Stimulated activated naive CD8-positive, alpha-beta T cell treated with anti-CD3 and anti-CD28 coated beads, Interleukin-15, Interleukin-2, amounts not matched to agents 100 U/mL and 50 U/mL, for 24 hours (primary cell): ENCODE results near the gene CNST.
"Not testable (repeated sequence)": the region's sequence is repeated elsewhere in the genome, so short reads cannot be mapped to it uniquely, and the experiment has no call there.

Source experiments
- ATAC-seq: fragments of 150-1000 bp; cut with Tn5 transposase; one replicate; pipeline ENCODE4 v1.10.0; 2021
- DNase-seq: peaks from one replicate; pipeline ENCODE4 v3.0.0; 2021

CNST gene

DNA sequence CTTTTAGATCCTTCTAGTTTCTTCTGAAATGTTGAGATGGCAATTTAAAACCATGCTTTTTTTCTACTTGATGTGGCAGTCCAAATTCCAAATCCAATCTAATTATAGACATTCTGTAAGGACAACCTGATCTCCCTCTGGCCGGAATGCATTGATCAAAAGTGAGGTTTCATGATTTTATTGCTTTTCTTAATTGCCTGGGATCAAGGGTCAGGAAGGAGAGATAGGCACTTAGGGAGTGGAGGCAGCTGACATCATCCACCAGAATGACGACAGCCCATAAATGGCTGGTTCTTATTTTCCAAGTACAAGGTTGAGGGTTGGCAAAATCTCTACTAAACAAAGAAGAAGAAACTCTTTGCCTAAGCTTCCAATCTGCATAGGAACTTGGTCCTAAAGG is 111.6 kb downstream of the CNST start:
- ATAC-seq (no peak), DNase-seq (no peak)

DNA sequence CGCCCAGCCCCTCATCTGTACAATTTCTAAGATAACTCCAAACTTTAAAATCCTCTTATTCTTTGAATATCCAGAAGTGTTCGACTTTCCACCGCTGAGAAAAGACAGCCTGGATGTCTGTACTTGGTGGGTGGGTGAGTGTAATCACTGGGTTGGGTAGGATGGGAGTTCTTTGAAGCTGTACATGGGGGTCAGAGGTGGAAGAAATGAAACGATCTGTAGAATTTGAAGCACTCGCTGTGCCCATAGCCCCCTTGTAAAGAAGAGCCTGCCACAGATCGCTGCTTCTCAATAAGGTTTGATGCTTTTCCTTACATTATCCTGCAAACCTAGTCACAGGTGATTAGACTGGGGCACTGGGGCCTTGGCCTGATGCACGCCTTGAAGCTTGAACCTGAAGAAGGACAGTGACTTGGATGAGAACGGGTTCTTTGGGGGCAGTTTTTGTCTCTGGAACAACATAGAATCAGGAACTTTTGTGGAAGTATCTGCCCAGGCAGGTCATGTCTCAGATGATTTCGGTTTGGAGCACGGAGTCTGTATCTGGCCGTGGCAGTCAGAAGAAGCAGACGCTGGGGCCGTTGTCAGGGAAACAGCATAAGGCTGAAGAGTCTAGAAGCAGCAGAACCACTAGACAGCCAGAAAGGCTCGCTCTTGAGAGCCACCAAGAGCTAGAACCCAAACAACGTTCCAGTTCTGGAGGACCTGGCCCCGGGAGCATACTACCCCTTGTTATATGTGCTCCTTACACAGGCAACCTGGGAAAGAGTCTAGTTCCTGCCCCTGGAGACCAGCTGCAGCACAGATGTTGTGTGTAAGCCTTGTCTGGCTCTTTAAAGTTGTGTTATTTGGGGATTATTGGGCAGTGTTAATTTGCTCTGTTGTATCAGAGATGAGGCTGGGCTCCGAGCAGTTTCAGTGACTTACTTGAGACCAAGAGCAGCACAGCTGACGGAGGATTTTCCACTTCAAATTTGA is 112.8 kb downstream of the CNST start:
- DNase-seq (no peak), ATAC-seq (peak; percentile 14)

DNA sequence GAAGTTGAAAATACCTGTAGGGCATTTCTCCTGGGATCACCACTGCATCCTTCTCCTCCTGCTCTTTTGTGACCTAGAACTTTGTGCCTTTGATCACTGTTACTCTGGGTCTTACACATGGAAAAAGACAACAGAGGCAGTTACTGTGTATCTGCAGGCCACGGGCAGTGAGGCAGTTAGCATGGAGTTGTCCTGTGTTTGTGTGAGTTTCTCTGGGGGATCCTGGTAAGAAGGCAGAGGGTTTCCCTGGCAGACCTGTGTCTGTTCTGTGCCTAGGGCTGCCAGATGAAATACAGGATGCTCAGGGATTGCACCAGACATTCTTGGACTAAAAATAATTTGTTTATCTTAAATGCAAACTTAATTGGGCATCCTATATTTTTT is 113.5 kb downstream of the CNST start:
- no peak for DNase-seq
- ATAC-seq = no peak

DNA sequence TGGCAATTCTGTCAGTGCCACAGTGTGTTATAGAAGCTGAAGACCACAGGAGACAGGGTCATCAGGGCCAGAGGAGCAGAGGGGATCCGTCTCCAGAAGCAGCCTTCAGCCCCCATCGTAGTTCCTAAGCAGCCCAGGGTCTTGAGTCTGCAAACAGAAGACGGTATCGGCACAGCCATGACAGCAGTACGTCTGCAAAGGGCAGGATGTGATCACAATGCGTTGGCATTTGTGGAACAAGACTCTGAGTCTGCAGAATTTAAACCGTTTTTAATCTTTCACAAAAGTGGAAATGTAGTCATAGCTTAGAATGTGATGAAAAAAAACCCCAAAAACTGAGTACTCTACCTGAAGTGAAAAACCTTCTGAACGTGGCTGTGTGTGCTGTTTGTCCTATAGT is 113.9 kb downstream of the CNST start:
- DNase-seq (no peak), ATAC-seq (no peak)

DNA sequence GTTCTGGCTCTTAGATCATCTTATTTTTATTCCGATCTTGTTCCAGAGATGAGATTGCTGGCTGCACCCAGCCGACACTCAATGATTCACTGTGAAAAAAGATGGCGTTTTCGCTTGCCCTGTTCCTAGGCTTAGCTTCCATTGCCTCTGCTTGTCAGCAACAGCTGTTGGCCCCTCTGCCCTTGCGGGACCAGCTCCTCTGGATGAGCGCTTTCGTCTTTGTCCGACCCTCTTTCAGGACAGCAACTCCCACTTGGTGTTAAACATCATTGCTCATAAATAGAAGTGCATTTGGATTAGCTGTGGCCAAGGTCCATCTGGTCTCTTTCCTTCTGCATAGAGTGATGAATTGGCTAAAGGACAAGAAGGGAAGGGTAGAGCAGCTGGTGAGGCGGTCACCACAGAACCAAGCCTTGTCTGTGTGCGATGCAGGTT is 114.5 kb downstream of the CNST start:
- no peak for DNase-seq
- ATAC-seq = no peak

DNA sequence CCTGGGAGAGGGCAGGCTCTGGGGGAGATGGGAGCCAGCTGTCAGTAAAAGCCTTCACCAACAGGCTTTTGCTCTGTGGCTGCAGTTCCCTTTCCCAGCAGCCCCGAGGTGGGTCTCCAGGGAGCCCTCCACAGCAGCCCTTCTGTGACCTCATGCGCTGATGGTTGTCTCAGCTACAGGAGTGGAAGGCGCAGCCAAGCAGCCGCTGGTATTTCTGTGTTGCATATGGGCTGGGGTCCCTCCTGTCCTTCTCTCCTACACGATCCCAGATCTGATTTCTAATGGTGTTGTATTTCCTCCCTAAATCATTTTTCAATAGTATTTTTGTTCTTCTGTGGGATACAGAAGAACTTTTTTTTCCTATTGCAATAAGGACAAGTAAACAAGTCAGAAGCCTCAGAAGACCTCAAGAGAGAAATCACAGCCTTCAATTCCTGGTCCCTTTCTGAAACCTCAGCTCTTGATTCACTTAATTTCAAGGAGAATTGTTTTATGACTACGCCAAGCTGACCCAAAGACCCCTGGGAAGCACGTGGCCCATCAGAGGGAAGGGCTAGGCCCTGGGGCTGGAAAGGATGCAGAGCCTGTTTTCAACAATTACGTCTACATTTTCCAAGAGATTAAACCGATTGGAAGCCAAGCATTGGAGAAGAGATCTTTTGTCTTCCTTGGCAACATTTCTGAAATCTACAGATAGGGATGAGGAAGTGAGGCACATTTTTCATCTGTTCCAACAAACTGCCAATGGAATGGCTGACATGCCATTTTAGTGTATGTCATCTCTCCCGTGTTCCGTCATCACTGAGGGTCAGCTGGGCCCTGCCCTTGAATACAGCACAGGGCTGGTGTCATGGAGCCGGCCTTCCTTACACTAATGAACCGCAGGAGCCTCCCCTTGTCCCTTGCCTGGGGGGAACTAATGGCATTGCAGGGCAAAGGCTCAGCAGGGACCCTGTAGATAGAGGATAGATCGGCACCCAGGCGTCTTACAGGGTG is 115.9 kb downstream of the CNST start:
- no peak for DNase-seq
- no peak for ATAC-seq

DNA sequence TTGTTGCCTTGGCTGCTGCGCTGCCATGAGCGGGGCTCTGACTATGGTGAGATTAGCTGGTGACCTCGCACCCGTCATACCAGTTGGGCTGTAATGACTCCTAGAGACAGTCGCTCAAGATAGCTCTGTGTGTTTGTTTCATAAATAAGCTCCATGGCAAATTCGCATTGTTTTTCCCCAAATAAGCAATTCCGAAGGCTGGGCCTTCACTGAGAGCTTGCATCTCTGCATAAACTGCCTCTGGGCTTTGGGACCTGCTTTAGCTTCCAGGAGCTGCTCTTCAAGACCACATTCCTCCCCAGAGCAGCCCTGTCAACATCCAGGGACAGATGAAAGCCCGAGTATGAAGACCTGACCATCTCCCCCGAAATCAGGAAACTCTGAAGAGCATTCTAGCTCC is 117.3 kb downstream of the CNST start:
- ATAC-seq (no peak), DNase-seq (no peak)

DNA sequence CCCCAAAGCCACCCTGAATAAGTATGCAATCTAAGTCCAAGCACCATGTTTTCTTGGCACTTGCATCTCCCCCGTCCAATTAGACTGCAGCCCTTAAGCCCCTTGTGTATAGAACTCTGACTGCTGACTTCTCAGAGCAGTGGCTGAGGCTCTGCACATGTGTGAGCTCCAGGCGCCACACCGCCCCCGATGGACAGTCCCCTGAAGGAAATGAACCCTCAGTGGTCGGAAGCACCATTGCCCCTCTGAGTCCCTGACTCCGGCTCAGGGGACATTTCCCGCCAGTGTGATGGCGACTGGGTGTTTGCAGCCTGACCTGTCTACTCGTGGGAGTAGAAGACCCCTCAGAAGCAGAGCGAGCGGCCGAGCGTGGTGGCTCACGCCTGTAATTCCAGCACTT is 120.7 kb downstream of the CNST start:
- no peak for DNase-seq
- no peak for ATAC-seq

DNA sequence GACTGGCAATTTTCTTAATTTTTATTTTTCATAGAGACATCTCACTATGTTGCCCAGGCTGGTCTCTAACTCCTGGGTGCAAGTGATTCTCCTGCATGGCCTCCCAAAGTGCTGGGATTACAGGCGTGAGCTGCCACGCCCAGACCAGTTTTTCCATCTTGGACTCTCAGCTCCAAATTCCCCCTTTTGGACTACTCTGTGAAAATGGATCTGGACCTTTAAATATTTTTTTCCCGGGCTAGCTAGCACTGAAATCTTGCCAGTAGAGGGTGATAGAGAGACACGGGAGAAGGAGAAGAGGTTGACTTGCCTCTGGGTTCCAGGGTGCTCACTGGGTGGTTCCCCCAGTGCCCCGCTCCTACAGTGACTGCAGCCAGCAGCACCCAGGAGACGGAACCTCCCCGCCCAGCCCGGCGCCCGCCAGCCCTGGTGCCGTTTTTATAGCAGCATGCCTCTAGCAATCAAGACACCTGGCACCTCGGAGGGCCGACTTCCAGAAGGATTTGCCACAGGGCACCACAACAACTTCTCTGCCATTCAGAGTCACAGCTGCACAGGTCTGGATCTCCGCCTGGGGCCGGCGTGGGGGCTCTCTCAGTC is 123.3 kb downstream of the CNST start:
- DNase-seq (peak; percentile 42), ATAC-seq (peak; percentile 99)

DNA sequence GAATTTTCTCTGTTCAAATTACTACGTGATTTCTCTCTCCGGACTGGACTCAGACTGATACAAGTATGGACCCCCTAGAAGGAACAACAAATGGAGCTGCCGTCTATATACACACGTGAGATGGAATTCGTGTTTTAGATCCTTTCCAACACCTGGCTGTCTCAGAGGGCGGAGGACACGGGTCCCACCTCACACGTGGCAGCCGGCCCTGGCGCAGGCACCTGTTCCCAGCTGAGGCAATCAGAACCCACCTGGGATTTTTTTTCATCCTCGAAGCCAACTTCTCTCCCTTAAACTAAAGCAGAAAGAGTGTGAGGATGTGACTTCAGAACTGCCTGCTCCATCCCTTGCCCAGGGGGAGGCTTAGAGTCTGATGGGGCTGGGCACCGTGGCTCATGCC is 123.8 kb downstream of the CNST start:
- DNase-seq (no peak), ATAC-seq (no peak)

DNA sequence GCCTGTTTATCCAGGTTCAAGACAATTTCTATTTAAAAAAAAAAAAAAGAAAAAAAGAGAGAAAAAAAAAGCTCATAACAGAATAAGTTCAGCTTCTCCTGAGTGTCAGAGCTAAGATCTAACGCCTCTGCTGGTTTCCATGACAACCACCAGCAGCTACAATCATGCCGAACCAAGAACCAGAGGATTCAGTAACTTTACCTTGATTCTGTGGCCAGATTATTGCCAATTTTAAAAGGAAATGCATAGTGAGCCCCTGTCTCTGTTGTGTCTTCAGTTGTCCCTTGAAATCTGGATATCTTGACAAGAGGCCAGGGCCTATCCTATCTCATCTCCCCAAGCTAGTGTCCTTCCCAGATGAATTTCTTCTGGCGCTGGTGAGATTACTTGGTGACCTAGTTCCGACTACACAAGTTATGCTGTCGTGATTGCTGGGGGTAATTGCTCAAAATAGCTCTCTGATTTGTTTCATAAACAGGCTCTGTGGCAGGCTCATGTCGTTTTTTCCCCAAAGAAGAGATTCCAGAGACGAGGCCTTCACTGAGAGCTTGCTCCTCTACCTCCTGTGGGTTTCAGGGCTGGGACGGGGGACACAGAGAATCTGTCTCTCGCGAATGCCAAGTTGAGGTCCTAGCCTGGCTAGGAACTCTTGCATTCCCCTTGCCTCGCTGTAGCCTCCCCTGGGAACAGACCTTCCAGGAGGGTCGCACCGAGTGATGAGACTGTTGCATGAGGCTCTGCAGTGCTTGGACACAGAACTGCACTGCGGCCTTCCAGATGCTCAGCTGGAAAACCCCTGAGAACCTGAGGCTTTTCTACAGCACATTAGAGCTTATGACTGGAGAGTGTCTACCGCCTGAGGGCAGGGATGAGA is 125.6 kb downstream of the CNST start:
- no peak for ATAC-seq
- no peak for DNase-seq

DNA sequence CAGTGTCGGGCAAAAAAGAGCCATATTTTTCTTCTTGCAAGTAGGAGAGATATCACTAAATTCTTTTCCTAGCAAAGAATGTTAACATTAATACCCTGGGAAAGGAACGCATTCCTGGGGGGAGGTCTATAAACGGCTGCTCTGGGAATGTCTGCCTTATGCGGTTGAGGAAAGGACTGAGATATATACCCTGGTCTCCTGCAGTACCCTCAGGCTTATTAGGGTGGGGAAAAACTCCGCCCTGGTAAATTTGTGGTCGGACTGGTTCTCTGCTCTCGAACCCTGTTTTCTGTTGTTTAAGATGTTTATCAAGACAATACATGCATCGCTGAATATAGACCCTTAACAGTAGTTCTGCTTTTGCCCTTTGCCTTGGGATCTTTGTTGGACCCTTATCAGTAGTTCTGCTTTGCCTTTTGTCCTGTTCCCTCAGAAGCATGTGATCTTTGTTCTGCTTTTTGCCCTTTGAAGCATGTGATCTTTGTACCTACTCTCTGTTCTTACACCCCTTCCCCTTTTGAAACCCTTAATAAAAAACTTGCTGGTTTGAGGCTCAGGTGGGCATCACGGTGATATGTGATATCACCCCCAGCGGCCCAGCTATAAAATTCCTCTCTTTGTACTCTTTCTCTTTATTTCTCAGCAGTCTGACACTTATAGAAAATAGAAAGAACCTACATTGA is 128.1 kb downstream of the CNST start:
- DNase-seq, ATAC-seq: not testable (repeated sequence)

DNA sequence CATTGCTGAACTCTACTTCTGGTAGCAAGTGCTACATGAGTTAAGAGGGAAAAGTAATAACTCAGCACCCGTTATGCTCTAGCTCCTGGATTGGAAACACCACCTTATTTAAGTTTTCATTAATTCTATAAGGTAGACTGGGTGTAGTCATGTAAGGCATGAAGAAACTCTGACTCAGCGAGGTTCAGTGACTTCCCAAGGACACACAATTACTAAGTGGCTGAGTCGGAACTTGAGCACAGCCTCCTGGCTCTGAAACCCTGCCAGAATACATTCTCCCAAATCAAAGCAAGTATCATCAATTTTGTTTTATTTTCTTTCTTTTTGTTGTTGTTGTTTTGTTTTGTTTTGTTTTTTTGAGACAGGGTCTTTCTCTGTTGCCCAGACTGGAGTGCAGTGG is 128.9 kb downstream of the CNST start:
- DNase-seq (no peak), ATAC-seq (no peak)

DNA sequence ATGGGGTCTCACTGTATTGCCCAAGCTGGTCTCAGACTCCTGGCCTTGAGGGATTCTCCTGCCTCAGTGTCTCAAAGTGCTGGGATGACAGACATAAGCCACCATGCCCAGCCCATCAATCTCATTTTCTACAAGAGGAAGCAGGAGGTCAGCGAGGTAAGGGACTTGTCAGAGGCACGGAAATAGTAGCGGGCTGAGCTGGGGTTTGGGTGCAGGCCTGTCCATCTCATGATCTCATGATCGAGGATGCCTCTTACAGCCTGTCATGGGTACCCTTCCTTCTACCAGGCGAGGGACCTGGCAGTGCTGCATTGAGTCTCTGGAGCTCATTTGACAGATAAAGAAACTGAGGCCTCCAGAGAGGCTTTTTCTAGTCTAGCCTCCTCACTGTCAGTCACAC is 129.4 kb downstream of the CNST start:
- ATAC-seq = no peak
- DNase-seq = no peak

DNA sequence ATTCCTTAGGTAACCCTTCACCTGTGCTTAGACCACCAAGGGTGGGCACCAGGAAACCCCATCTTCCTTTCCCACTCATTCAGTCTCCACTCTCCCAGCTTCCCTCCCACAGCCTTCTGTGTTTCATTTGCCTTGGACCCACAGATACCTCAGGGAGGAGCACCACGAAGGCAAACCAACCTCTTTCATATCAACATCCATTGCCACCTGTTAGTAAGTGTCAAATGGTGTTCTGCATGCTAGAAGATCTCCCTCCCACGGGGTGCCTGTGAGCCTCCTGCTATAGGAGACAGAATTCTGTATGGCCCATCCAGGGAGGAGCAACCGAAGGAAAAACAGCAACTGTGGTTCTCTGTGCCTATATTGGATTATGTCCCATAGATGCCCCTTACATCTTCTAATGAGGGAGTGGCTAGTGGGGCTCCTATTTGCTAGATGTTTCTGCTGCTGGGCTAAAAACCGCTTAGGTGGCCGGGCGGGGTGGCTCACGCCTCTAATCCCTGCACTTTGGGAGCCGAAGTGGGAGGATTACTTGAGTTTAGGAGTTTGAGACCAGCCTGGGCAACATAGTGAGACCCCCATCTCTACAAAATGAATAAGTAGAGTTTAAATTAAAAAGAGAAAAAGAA is 132.3 kb downstream of the CNST start:
- DNase-seq (no peak), ATAC-seq (no peak)

DNA sequence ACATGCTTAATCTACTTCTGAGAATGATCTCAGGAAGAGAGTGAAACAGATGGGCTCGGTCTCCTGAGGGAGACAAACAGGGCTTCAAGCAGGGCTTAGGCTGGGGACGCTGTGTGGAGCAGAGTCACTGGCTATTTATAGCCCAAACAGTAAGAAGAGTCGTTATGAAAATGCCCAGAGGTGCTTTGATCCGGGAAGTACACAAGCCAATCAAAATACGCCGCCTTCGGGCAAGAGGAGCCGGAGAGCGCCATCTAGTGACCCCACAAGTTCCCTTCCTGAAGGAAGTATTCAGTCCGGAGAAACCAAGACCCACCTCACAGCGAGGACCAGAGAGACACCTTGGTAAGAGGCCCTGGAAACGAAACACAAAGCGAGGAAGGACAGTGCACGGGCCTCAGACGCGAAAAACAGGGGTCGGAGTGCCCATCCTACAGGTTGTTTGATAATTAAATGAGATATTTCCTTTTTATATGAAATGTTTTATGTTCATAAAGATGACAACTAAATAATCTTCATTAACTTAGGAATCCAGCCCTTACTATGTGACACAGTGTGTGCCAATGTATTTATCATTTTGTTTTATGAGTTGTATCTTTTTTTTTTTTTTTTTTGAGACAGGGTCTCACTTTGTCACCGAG is 133.0 kb downstream of the CNST start:
- ATAC-seq = peak; percentile 100
- DNase-seq = peak; percentile 87

DNA sequence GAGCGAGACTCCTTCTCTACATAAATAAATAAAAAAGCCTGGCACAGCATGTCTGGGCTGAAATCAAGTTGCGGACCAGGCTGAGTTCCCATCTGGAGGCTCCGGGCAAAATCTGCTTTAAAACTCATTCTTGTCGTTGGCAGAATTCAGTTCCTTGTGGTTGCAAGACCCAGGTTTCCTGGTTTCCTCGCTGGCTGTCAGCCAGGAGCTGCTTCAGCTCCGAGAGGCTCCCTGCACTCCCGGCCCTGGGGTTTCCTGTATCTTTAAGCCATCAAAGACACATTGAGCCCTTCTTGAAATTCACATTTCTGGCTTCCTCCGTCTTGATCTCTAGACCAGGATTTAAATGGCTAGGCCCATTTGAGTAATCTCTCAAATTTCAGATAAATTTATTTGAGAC is 137.3 kb downstream of the CNST start:
- DNase-seq = no peak
- ATAC-seq = no peak

DNA sequence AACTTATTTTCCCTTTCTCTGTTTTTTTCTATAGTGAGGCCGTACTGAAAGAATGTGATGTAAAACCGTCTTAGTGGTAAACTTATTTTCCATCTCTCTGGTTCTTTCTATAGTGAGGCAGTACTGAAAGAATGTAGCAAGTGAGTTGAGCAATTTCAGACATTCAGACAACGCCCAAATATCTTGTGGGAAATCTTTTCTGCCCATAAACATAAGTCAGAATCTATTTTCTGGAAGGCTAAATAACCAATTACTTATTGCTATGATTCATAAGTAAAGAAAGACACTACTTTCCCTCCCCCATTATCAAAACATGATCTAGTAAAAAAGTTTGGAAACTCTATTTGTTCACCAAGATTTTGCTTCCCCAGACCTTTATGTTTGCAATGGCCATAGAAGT is 139.1 kb downstream of the CNST start:
- no peak for ATAC-seq
- no peak for DNase-seq

DNA sequence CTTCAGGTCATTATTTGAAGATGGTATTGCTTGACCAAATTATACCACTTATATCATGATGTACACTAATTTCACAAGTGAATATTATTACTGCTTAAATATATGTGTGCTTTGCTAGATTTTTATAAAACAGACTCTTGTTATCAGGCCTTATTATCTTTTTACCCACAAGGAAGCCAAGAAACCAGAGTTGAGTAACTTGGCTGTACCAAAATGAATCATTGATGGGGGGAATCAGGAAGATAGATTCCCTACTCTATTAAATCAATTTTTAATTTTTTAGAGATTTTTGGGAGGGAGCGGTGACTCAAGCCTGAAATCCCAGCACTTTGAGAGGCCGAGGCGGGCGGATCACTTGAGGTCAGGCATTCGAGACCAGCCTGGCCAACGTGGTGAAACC is 141.9 kb downstream of the CNST start:
- ATAC-seq = no peak
- no peak for DNase-seq

DNA sequence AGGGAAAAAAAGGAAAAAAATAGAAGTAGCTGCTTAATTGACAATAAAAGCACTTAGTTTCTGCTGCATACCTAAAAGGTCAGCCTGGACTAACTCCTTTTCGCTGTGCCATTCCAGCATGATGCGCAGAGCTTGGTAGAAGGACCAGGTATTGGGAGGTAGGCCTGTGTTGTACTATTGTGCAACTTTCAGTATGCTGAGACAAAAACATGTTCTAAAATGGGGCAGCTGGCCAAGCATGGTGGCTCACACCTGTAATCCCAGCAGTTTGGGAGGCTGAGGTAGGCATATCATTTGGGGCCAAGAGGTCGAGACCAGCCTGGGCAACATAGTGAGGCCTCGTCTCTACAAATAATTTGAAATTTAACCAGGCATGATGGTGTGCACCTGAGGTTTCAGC is 142.9 kb downstream of the CNST start:
- ATAC-seq = no peak
- DNase-seq = no peak
